OCI-LY3 (cell line): Measurements from ENCODE around the gene GNAI1.

Source experiments
- H2AFZ ChIP-seq: fragments of 200-600, 300-600 bp; shearing (Covaris generic); 2 replicates; pipeline ENCODE4 v1.6.0; 2014; ENCODE audit warnings: antibody characterized with exemption, low read depth, low read length
- H3K27ac ChIP-seq: fragments of 200-600, 300-600 bp; sonication (generic); 2 replicates; pipeline ENCODE4 v1.5.1; 2014; ENCODE audit warnings: mild to moderate bottlenecking, low read length, moderate library complexity, mixed read lengths
- H3K27me3 ChIP-seq: fragments of 200-600, 300-600 bp; sonication (generic); 2 replicates; pipeline ENCODE4 v1.6.1; 2014; ENCODE audit warnings: low read depth, low read length, mixed read lengths
- H3K36me3 ChIP-seq: fragments of 200-600, 300-600 bp; sonication (generic); replicated peaks from 2 replicates; pipeline ENCODE3; 2014; ENCODE audit warnings: low read depth, low read length, mixed read lengths
- H3K4me1 ChIP-seq: fragments of 300-600, 200-600 bp; sonication (generic); 2 replicates; pipeline ENCODE4 v1.6.1; 2014; ENCODE audit warnings: low read length, mixed read lengths
- H3K4me2 ChIP-seq: fragments of 200-600, 300-600 bp; sonication (generic); 2 replicates; pipeline ENCODE4 v1.6.1; 2014; ENCODE audit warnings: low read length, mixed read lengths
- H3K4me3 ChIP-seq: fragments of 300-600, 200-600 bp; sonication (generic); 2 replicates; pipeline ENCODE4 v1.5.1; 2014; ENCODE audit warnings: antibody characterized with exemption, mild to moderate bottlenecking, low read length, moderate library complexity
- H3K79me2 ChIP-seq: fragments of 300-600, 200-600 bp; shearing (Covaris generic); 2 replicates; pipeline ENCODE4 v1.6.1; 2014; ENCODE audit warnings: mild to moderate bottlenecking, low read length, mixed read lengths
- H3K9ac ChIP-seq: fragments of 300-600, 200-600 bp; shearing (Covaris generic); 2 replicates; pipeline ENCODE4 v1.6.0; 2014; ENCODE audit warnings: mild to moderate bottlenecking, low read length, moderate library complexity
- H3K9me3 ChIP-seq: fragments of 200-600, 300-600 bp; shearing (Covaris generic); 2 replicates; pipeline ENCODE4 v1.6.1; 2014; ENCODE audit warnings: low read length, mixed read lengths; ENCODE audit not compliant: insufficient read depth
- H4K20me1 ChIP-seq: fragments of 200-600, 300-600 bp; sonication (generic); 2 replicates; pipeline ENCODE4 v1.6.1; 2016; ENCODE audit warnings: low read length, mixed read lengths; ENCODE audit not compliant: insufficient read depth
- EZH2phosphoT487 ChIP-seq: fragments of 200-600 bp; shearing (Covaris generic); IDR thresholded peaks from 2 replicates; pipeline ENCODE4 v1.6.1; 2018; ENCODE audit warnings: antibody characterized with exemption, mixed run types, low read depth
- TF ChIP-seq, protein P1 (sequence below): fragments of 200-600, 300-600 bp; sonication (generic); IDR thresholded peaks from 2 replicates; pipeline ENCODE4 v1.5.1; 2014; ENCODE audit warnings: antibody characterized with exemption, low read length, low read depth

Gene GNAI1

DNA sequence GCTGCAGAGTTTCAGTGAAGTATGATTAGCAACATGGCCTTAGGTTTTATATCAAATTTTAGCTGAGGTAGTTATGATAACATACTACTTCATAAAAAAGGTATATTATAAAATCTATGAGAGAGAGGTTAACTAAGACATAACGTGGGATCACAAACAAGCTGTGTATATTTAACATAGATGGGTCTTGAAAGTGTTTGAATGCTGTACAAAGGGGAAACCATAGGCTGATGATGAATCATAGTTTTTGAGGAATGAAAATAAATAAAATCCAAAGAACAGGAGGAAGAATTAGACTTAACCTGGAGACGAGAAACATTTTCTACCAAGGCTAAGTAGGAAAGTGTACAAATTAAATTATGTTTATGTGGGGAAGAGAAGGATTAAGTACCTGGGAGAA, 119.0 kb downstream of the GNAI1 start:
- no peaks in the 10 kb centered on the region for H3K36me3 ChIP-seq
- TF ChIP-seq EZH2phosphoT487, result no peak
- TF ChIP-seq, protein P1, sequence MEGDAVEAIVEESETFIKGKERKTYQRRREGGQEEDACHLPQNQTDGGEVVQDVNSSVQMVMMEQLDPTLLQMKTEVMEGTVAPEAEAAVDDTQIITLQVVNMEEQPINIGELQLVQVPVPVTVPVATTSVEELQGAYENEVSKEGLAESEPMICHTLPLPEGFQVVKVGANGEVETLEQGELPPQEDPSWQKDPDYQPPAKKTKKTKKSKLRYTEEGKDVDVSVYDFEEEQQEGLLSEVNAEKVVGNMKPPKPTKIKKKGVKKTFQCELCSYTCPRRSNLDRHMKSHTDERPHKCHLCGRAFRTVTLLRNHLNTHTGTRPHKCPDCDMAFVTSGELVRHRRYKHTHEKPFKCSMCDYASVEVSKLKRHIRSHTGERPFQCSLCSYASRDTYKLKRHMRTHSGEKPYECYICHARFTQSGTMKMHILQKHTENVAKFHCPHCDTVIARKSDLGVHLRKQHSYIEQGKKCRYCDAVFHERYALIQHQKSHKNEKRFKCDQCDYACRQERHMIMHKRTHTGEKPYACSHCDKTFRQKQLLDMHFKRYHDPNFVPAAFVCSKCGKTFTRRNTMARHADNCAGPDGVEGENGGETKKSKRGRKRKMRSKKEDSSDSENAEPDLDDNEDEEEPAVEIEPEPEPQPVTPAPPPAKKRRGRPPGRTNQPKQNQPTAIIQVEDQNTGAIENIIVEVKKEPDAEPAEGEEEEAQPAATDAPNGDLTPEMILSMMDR, result no peak
- no peak overlapping the region for H3K4me3 ChIP-seq
- no peaks in the 10 kb centered on the region for H3K79me2 ChIP-seq
- H3K9ac ChIP-seq, result no peak overlapping the region
- no peak overlapping the region for H3K4me2 ChIP-seq
- no peak overlapping the region for H3K27ac ChIP-seq
- H2AFZ ChIP-seq, result no peak overlapping the region
- no peaks in the 10 kb centered on the region for H3K4me1 ChIP-seq
- H3K9me3 ChIP-seq, result no peaks in the 10 kb centered on the region
- H4K20me1 ChIP-seq, result no peaks in the 10 kb centered on the region
- no peaks in the 10 kb centered on the region for H3K27me3 ChIP-seq

- Histone ChIP-seq H3K4me2 (no peak overlapping the region), H3K79me2 (no peaks in the 10 kb centered on the region), H2AFZ (no peak overlapping the region), H3K9ac (no peak overlapping the region), H3K36me3 (no peaks in the 10 kb centered on the region), H3K9me3 (no peaks in the 10 kb centered on the region), H3K27ac (no peak overlapping the region), H3K4me1 (no peaks in the 10 kb centered on the region), H3K27me3 (no peaks in the 10 kb centered on the region), H4K20me1 (no peaks in the 10 kb centered on the region), H3K4me3 (no peak overlapping the region)
- TF ChIP-seq, protein P1, result no peak
- no peak for TF ChIP-seq EZH2phosphoT487
Measured at GRCh38 chr7:80255656-80256055, 121.0 kb downstream of the GNAI1 start.

DNA sequence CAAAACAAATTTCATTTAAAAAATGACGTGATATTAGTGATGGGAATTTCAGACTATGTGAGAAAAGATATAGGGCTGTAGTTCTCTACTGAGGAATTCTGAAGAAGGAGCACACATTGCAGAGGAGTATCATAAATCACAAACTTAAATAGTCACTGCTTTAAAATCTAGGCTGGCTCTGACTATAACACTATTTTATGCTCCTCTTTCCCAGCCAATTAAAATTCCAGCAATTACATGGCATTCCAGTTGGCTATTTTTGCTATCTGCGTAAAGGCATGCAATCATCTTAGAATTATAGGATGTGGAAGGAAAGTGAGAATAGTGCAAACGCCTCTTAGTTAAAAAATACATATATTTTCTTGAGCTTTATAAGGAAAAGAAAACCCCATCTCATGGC, 123.1 kb downstream of the GNAI1 start:
- H2AFZ ChIP-seq, result no peak overlapping the region
- H3K27ac ChIP-seq, result no peak overlapping the region
- H3K4me3 ChIP-seq, result no peak overlapping the region
- no peak overlapping the region for H3K9ac ChIP-seq
- no peaks in the 10 kb centered on the region for H4K20me1 ChIP-seq
- no peaks in the 10 kb centered on the region for H3K27me3 ChIP-seq
- TF ChIP-seq, protein P1, result no peak
- no peak for TF ChIP-seq EZH2phosphoT487
- H3K4me2 ChIP-seq, result no peak overlapping the region
- H3K4me1 ChIP-seq, result no peaks in the 10 kb centered on the region
- H3K36me3 ChIP-seq, result no peaks in the 10 kb centered on the region
- no peaks in the 10 kb centered on the region for H3K79me2 ChIP-seq
- H3K9me3 ChIP-seq, result no peaks in the 10 kb centered on the region

- no peak for TF ChIP-seq EZH2phosphoT487
- TF ChIP-seq, protein P1, result no peak
- H3K4me3 ChIP-seq, result no peak overlapping the region
Measured at GRCh38 chr7:80260606-80261005, 126.0 kb downstream of the GNAI1 start.

More at GRCh38 chr7:80260606-80261005, 126.0 kb downstream of the GNAI1 start:
- Histone ChIP-seq H3K4me2 (no peak overlapping the region), H3K9me3 (no peaks in the 10 kb centered on the region), H2AFZ (no peak overlapping the region), H3K27ac (no peak overlapping the region), H3K36me3 (no peaks in the 10 kb centered on the region), H3K27me3 (no peaks in the 10 kb centered on the region), H3K9ac (no peak overlapping the region), H3K4me1 (no peaks in the 10 kb centered on the region), H3K79me2 (no peaks in the 10 kb centered on the region), H4K20me1 (no peaks in the 10 kb centered on the region)
